GM21786 (cell line): ENCODE measurements around the gene PHLDB2.

Source experiments
- ATAC-seq: cut with Tn5 transposase; IDR thresholded peaks from one replicate; pipeline ENCODE4 v1.9.1; 2021; ENCODE audit not compliant: unreplicated experiment

PHLDB2 gene

DNA sequence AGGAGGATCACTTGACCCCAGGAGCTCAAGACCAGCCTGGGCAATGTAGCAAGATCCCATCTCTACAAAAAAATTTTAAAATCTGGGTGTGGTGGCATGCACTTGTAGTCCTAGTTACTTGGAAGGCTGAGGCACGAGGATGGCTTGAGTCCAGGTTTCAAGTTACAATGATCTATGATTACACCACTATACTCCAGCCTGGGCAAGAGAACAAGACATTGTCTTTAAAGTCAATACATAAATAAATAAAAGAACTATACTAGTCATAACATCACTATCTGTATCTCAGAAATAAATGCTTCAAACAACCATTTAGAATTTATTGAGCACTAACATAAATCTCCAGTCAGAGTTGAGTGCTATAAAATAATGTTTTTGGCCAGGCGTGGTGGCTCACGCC, 8.5 kb upstream of the PHLDB2 start:
- no peak for ATAC-seq

DNA sequence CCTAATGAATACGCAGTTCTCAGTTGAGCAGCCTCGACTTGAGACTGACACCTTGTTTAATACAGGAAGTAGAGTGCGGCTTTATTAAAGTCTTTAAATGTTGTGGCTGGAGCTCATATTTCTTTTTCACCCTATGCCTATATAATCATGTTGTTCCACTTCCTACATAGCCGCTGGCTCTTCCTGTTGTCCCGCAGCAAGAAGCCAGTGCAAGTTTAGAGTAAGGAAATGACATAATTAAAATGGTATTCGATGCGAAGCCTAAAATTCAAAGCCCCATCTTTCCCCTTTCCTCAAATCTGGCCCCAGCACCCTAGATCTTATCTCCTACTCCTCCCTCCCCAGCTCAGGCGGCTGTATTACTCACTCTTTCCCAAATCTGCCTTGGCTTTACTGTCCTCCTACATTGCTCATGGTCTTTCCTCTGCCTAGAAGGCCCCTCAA, 7.5 kb upstream of the PHLDB2 start:
- ATAC-seq, result no peak

- no peak for ATAC-seq
Observed at GRCh38 chr3:111852540-111852939, 6.5 kb upstream of the PHLDB2 start.

- ATAC-seq, result no peak
Observed at GRCh38 chr3:111853068-111853467, 6.0 kb upstream of the PHLDB2 start.

DNA sequence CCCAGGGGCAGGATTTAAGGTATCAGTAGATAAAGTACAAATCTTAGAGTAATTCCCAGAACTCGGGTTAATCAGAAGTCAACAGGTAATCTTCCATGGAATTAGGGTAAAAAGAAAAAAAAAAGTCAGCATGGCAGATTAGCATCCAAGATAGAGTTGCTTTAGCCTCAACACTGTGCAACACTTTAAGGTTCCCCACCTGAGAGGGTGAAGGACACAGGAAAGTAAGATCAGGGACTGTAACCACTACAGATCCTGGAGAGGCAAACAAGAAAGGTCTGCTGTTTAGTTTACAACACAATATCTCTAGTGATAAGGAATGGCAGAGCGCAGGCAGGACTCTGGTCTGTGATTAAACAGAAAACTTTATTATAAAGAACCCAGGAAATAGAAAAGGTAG, 4.1 kb upstream of the PHLDB2 start:
- no peak for ATAC-seq

GRCh38 chr3:111856501-111856900, 2.6 kb upstream of the PHLDB2 start:
- ATAC-seq, result no peak

GRCh38 chr3:111857474-111857873, 1.6 kb upstream of the PHLDB2 start:
- no peak for ATAC-seq

- ATAC-seq, result no peak
Observed at GRCh38 chr3:111858642-111859041, 423 bp upstream of the PHLDB2 start.

DNA sequence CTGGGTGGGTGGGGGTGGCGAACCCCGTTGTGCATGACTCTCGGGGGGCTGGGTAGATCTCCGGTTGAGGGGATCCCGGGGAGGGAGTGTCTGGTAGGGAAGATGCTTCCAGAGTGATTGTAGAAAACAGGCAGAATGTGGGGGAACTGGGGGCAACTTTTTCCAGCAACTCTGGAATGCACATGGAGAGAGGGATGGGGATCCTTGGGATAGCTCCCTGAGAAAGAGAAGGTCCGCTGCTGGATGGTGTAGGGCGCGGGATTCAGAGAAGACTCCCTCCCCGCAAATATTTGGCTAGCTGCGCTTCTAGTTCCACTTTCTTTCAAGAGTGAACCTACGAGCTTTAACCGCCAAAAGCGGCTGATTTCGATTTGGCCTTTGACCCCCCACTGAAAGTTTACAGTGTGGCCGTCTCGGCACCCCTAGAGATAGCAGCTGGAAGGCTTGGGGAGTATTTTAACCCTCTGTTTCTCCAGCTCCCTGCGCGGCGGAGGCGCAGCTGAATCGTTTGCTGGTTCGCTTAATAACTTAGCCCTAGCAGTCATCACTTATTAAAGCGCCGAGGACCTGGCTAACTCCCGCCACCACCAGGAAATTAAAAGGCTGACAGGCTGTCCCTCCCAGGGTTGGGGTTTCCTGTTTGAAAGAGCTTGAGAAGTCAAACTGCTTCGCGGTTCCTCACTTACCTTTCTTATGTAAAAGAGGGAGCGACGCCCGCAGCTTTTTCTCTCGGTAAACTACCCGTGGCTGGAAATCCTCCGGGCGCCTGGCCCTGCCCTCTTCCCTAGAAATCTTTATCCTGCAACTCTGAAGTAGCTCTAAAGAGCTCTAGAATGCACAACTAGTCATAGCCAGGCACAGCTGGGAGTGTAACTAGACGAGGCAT, 1.2 kb downstream of the PHLDB2 start:
- ATAC-seq, result peak; percentile 94

DNA sequence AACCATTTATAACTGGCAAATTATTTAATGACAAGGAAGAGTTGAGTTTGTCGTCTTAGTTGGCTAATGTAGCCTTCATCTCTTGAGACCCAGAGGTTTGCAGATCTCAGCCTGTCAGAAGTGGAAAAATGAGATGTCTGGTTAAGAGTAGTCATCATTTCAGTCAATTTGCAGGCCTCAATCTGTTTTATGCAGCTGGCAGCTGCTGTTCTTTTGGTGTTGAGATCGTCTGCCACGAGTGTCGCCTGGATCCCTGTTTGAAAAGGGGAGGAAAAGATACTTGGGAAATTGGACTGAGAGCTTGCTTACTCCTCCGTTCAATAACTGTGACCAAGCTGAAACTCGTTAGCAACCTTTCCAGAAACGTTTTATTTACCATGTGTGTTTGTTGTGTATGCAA, 2.3 kb downstream of the PHLDB2 start:
- no peak for ATAC-seq

DNA sequence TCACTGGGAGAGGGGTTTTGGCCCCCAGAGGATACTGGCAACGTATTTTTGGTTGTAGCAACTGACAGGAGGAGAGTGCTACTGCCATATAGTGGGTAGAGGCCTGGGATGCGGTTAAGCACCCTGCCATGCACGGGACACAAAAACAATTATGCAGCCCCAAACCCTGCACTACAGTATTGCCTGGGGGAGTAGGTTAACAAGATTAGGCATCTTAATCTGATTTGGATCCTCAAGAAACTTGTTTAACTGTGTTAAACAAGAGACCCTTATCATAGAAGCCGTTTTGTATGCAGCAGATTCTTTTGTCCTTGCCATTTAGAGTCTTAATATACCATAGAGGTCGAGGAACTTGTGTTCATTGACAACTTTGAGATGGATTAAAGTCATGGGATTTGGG, 3.4 kb downstream of the PHLDB2 start:
- no peak for ATAC-seq

DNA sequence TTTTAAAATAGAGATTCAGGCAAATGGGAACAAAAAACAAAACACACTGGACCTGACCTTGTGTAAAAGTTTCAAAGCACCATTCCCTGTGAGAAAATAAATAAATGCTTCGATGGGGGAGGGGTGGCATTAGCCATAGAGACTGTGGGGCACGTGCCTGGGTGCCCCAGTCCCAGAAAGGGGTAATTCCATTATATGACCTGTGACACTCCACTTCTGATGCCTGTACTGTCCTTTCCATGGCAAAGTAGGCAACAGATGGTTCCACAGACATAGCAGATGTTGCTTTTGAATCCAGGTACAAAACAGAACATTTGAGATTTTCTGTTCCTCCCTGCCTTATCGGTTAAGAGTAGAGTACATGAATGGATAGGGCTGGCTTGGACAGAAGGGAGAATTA, 3.9 kb downstream of the PHLDB2 start:
- no peak for ATAC-seq

DNA sequence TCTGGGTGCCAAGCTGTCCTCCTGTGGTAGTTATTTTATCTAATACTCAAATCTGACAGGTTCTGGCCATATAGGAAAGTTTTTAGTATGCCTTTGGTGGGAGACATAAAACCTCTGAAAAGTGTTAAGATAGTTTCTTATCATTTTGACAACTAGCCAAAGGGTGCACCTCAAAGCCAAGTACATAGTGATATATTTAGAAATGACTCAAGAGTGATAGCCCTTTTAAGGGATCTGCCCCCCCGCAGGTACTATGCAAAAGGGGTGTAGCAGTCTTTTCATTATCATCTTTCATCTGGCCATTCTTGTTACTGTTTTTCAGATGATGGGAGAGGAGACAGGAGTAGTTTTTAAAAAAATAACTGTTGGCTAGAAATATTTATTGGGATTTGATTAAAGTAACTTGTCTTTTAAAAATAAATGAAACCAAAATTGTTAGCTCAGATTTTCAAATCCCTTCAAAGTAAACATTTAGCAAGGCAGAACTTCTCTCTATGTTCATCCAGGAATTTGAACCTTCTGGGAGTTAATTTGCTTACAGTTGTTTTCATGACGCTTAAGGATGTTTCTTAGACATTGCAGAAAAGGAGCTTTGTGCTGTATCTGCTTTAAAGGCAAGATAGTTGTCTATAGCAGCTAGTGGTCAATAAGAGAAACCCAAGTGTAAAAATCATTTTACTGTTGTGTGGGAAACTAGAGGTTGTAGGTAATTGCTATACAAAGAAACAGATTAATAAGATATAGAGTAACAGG, 5.1 kb downstream of the PHLDB2 start:
- ATAC-seq, result no peak

GRCh38 chr3:111864821-111865656, 6.0 kb downstream of the PHLDB2 start:
- ATAC-seq, result no peak

DNA sequence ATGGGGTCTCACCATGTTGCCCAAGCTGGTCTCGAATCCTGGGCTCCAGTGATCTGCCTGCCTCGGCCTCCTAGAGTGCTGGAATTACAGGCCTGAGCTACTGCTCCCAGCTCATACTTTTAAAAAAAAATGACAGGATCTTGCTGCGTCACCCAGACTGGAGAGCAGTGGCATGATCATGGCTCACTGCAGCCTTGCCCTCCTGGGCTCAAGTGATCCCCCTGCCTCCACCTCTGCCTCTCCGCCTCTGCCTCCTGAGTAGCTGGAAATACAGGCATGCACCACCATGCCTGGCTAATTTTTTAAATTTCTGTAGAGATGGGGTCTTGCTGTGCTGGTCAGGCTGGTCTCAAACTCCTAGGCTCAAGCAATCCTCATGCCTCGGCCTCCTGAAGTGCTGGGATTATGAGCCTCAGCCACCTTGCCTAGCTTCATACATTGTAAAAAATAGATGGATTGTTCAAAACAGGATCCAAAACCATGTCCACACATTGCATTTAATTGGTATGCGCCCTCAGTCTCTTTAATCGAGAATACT, 8.9 kb downstream of the PHLDB2 start:
- no peak for ATAC-seq

- ATAC-seq, result no peak
Observed at GRCh38 chr3:111870620-111871019, 11.6 kb downstream of the PHLDB2 start.

- no peak for ATAC-seq
Observed at GRCh38 chr3:111871809-111872623, 13.0 kb downstream of the PHLDB2 start.

DNA sequence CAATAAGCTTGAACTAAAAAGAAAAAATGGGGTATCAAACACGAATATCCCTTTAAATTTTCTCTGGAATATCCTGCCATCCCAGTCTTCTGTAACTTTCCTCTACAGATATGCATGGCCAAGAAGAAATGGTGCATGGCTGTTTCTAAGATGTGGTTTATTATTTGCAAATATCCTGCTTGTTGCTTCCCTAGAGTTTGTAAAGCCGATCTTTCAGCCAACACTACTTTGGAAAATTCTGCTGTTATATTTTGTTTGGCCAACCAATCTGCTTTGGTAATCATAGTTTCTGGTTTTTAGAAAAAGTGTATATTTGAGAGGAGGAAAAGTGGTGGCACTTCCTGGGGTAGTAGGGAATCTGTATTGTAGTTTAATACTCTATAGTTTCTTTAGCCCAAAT, 13.9 kb downstream of the PHLDB2 start:
- ATAC-seq, result no peak

DNA sequence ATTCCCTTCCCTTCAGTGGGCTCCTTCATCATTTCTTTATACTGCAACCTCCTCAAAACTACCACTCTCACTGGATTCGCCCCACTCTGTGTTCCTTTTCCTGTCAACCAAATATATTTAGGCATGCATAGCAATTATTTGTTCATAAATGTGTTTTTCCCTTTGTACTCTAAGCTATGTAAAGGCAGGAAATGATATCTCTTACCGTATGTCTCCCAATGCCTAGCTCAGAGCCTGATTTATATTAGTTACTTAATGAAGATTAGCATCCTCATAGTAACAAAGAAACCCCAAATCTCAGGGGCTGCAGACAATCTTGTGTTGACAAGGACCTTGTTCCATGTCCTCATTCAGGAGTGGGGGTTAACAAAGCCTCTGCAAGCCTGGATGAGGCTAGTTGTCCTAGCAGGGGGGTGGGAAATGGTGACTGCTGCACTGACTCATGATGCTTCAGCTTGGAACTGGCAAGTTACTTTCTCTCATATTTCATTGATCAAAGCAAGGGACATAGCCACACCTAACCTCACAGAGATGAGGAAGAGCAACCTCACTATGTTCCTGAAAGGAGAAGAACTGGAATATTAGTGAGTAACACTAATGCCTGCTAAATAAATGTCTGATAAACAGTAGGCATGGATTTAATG, 15.2 kb downstream of the PHLDB2 start:
- no peak for ATAC-seq

GRCh38 chr3:111881480-111881879, 22.4 kb downstream of the PHLDB2 start:
- ATAC-seq, result no peak
